Astrocyte (in vitro differentiated cells and primary cell): Measurements from ENCODE around the gene SMIM41.

Experiments
- CTCF ChIP-seq: IDR thresholded peaks from 2 replicates; pipeline ENCODE4 v1.5.1; 2011; ENCODE audit warnings: low read depth, mild to moderate bottlenecking, inconsistent platforms, low read length, moderate library complexity; ENCODE audit not compliant: insufficient read depth
- EZH2 ChIP-seq: IDR thresholded peaks from 2 replicates; pipeline ENCODE4 v1.6.1; 2012; ENCODE audit warnings: mild to moderate bottlenecking, low read length, inconsistent platforms; ENCODE audit not compliant: insufficient read depth

- TF ChIP-seq CTCF (no peak), EZH2 (no peak)
Observed at GRCh38 chr12:52123487-52124186, 44.1 kb downstream of the SMIM41 start.
